Epithelial cell of proximal tubule (primary cell): Measurements from ENCODE around the gene RSAD1. TPM values are rescaled to one million over a fixed set of nuclear protein-coding genes. Genes with fewer than 3 reads are reported as not detected.

Experiments used
- DNase-seq: peaks from one replicate; pipeline ENCODE4 v3.0.0-alpha.2; 2011; ENCODE audit warnings: low read depth
- H3K4me3 ChIP-seq: 2 replicates; pipeline ENCODE4 v1.5.1; 2011; ENCODE audit warnings: low read depth, mild to moderate bottlenecking, low read length
- total RNA-seq: library from RNA; depleted of rRNA; stranded (reverse); fragments of >200 nt; gene quantifications from 2 replicates; pipeline ENCODE4 v1.2.3, GENCODE V29; 2015
- TF ChIP-seq, protein P1 (sequence below): conservative IDR thresholded peaks from 2 replicates; pipeline ENCODE4 v1.5.1; 2012; ENCODE audit warnings: low read depth, mild to moderate bottlenecking, low read length

Gene RSAD1
- total RNA-seq, 1 donor from 2014 or later, result 17.1 TPM

DNA sequence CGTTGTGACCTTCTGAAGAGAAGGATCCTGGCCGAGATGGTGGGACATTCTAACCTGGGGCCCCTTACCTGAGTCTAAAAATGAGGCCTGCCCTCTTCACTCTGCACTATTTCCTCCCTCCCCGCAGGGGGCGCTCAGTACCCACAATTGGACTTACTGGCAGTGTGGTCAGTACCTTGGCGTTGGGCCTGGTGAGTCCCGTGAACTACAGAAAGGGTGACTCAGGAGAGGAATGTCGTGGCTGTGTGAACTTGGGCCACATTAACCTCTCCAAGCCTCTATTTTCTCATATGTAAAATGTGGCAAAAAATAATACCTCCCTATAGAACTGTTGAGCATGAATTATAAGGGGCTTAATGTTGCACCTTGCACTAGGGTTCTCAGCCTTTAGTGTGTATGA is 3.9 kb downstream of the RSAD1 start:
- H3K4me3 ChIP-seq, result peak overlapping the region; percentile 5
- TF ChIP-seq, protein P1, sequence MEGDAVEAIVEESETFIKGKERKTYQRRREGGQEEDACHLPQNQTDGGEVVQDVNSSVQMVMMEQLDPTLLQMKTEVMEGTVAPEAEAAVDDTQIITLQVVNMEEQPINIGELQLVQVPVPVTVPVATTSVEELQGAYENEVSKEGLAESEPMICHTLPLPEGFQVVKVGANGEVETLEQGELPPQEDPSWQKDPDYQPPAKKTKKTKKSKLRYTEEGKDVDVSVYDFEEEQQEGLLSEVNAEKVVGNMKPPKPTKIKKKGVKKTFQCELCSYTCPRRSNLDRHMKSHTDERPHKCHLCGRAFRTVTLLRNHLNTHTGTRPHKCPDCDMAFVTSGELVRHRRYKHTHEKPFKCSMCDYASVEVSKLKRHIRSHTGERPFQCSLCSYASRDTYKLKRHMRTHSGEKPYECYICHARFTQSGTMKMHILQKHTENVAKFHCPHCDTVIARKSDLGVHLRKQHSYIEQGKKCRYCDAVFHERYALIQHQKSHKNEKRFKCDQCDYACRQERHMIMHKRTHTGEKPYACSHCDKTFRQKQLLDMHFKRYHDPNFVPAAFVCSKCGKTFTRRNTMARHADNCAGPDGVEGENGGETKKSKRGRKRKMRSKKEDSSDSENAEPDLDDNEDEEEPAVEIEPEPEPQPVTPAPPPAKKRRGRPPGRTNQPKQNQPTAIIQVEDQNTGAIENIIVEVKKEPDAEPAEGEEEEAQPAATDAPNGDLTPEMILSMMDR, result peak; percentile 88
- DNase-seq, result peak; percentile 86

DNA sequence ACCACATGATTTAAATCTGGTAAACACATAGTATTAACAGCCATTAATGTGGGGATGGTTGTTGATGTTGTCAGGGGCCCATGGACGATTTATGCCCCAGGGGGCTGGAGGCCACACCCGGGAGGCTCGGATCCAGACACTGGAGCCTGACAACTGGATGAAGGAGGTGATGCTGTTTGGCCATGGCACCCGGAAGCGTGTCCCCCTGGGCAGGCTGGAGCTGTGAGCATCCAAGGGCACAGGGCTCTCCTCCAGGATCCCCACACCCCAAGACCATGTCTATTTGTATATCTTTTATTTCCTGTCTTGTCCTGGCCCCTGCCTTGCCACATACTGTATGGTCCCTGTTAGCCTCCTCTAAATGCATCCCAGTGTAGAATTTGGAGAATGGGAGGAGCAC is 4.6 kb downstream of the RSAD1 start:
- TF ChIP-seq, protein P1, result no peak
- no peak overlapping the region for H3K4me3 ChIP-seq
- no peak for DNase-seq

DNA sequence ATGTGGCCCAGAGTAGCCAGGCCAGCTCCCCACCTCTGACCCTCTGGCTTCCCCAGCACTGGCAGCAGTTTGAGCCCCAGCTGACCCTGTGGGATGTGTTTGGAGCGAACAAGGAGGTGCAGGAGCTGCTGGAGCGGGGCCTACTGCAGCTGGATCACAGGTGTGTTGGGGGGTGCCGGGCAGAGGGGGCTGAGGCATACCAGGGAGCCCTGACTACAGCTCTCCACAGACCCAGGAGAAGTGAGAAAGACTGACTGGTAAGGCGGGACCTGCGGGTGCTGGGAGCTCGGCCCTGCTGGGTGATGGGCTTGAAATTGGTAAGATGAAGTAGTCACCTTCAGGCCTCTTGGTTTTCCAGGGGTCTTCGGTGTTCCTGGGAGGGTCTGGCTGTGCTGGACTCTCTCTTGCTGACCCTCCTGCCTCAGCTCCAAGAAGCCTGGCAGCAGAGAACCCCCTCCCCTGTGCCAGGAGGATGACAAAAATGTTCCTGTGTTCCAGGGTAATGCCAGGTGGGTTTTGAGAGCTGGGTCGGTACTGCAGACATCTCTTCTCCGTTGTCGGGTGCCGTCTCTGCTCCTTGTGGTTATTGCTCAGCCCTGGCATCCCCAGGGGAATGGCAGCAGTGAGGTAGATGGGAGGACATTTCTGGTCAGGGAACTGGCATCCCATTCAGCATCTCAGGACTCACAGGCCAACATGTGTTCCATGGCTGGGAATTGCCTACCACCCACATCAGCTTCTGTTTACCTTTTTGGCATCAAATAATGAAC is 5.9 kb downstream of the RSAD1 start:
- no peak overlapping the region for H3K4me3 ChIP-seq
- DNase-seq, result no peak
- TF ChIP-seq, protein P1, result no peak

DNA sequence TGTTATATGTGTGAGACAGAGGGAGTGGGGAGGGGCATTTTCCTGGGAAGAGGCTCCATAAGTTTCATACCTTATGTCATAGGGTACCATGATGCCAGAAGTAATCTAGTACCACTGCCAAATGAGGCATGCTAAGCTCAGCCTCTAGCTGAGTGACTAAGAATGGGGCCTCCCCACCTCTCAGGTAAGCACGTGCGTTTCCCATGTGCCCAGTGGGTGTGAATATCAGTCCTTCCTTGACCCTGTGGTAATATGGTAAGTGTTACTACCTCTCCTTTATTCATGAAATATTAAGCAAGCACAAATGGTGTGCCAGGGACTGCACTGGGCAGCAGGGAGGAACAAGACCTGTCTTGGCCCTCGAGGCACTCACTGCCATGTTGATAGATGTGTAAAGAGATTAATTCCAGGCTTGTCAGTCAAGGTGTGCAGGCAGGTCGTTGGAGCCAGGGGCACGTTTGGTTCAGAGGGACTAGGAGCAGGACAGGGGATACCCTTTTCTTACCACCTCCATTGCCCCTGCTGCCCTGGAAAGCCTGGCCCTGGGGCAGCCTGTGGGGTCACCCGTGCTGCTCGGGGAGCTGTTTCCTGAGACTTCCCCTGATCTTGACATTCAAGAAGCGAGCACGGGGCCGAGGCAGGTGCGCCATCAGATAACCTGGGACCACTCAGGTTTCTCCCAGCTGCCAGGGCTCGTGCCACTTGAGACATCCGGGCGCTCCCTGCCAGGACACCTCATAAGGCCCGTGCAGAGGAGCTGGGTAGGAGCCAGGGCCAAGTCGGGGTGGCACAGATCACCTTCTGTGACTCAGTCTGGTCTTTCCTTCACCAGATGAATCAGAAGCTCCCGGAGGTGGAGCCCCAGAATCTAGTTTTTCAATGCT is 8.8 kb downstream of the RSAD1 start:
- DNase-seq, result no peak
- H3K4me3 ChIP-seq, result no peak overlapping the region
- TF ChIP-seq, protein P1, result no peak

DNA sequence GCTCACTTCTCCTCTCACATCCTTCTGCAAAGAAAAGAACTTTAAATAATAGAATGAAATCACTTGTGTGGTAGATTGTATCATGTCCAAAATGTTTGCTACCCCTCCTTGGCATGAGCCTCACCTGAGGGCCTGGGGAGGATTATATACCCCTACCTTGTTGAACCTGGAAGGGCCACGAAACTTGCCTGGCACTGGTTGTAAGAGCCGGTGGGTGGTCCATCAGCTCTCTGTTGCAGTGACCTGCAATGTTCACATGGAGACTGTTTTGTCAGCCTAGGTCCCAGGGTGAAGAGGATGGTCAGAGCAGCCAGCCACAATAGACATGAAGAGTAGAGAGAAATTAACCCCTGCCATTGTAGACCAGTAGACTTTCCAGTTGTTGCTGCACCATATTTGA is 10.2 kb downstream of the RSAD1 start:
- no peak for DNase-seq
- no peak overlapping the region for H3K4me3 ChIP-seq
- TF ChIP-seq, protein P1, result no peak

DNA sequence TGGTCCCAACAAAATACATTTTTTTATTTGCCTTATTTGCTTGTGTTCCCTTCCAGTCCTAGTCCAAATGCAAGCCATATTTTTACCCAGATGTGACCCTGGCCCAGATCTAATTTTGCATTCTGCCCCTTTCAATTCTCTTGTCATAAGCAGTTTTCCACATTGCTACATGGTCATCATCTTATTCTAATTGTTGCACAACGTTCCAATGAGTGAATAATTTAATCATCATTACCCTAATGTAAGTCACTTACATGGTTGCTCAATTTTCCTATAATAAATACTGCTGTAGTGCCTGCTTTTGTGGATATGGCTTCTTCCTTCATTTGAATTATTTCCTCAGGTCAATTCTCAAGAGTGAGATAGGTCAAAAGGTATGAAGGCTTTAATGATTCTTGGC is 12.8 kb downstream of the RSAD1 start:
- DNase-seq, result no peak
- TF ChIP-seq, protein P1, result no peak
- no peak overlapping the region for H3K4me3 ChIP-seq

DNA sequence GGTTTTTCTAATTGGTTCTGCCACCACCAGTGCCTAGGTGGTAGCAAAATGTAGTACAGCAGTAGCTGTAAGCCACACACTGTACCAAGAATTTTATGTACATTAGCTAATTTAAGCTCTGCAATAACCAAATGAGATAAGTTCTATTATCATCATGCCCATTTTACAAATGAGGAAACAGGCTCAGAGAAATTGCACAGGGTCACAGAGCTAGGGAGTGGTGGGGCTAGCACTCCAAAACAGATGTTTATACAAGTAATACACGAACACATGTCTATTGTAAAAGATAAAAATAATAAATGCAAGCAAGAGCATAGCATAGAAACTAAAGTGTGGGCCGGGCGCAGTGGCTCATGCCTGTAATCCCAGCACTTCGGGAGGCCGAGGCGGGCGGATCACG is 13.6 kb downstream of the RSAD1 start:
- H3K4me3 ChIP-seq, result no peak overlapping the region
- TF ChIP-seq, protein P1, result no peak
- DNase-seq, result no peak
